Chondrocyte (in vitro differentiated cells): Measurements from ENCODE around the gene ERG. TPM values are rescaled to one million over a fixed set of nuclear protein-coding genes. Genes with fewer than 3 reads are reported as not detected.

Experiments
- DNase-seq: peaks from one replicate; pipeline ENCODE4 v3.0.0; 2021; ENCODE audit warnings: mixed read lengths, low spot score
- H3K27ac Mint-ChIP-seq: one replicate; pipeline ENCODE4 v1.8.0; 2021; ENCODE audit warnings: mild to moderate bottlenecking, moderate library complexity, mixed read lengths; ENCODE audit not compliant: unreplicated experiment
- H3K27me3 Mint-ChIP-seq: 2 replicates; pipeline ENCODE4 v1.8.0; 2021; ENCODE audit warnings: low read depth, mixed read lengths
- H3K36me3 Mint-ChIP-seq: 2 replicates; pipeline ENCODE4 v1.8.0; 2021; ENCODE audit warnings: low read depth, mixed read lengths
- H3K4me1 Mint-ChIP-seq: 2 replicates; pipeline ENCODE4 v1.8.0; 2021; ENCODE audit warnings: low read depth, mild to moderate bottlenecking, mixed read lengths
- H3K4me3 Mint-ChIP-seq: one replicate; pipeline ENCODE4 v1.8.0; 2021; ENCODE audit warnings: mild to moderate bottlenecking, moderate library complexity, mixed read lengths; ENCODE audit not compliant: unreplicated experiment
- H3K9me3 Mint-ChIP-seq: 2 replicates; pipeline ENCODE4 v1.8.0; 2021; ENCODE audit warnings: low read depth, mixed read lengths
- total RNA-seq: library from RNA; stranded (reverse); gene quantifications from 3 replicates; pipeline ENCODE4 v1.2.1, GENCODE V29; 2021
- TF ChIP-seq, protein P1 (sequence below): fragments of 200-600 bp; sonication (generic); IDR thresholded peaks from 2 replicates; pipeline ENCODE4 v1.5.0; 2021; ENCODE audit warnings: antibody characterized with exemption, mild to moderate bottlenecking, moderate library complexity

ERG gene
- total RNA-seq, 1 donor from 2014 or later = 33.4 TPM

DNA sequence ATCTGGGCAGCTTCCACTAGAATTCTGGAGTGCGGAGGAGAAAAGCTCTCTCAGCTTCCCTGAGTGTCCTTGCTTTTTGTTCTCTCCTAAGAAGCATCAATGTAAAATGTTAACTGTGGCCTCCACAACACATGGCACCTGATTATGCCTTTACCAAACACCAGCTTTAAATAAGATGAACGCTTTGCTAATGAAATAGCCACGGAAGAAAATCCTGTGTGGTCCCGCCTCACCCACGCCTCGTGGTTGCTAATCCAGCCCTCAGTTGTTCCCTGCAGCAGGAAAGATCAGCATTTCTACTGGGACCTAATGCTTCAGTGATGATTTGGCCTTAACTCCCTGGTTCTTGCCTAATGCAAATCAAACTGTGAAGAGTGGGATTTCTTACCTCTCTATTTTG lies 1.8 kb upstream of the ERG start:
- TF ChIP-seq, protein P1, sequence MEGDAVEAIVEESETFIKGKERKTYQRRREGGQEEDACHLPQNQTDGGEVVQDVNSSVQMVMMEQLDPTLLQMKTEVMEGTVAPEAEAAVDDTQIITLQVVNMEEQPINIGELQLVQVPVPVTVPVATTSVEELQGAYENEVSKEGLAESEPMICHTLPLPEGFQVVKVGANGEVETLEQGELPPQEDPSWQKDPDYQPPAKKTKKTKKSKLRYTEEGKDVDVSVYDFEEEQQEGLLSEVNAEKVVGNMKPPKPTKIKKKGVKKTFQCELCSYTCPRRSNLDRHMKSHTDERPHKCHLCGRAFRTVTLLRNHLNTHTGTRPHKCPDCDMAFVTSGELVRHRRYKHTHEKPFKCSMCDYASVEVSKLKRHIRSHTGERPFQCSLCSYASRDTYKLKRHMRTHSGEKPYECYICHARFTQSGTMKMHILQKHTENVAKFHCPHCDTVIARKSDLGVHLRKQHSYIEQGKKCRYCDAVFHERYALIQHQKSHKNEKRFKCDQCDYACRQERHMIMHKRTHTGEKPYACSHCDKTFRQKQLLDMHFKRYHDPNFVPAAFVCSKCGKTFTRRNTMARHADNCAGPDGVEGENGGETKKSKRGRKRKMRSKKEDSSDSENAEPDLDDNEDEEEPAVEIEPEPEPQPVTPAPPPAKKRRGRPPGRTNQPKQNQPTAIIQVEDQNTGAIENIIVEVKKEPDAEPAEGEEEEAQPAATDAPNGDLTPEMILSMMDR = no peak
- Mint-ChIP-seq H3K4me1 (peaks cover 76% of the 10 kb centered on the region), H3K27me3 (no peaks in the 10 kb centered on the region), H3K36me3 (peaks cover 4% of the 10 kb centered on the region), H3K9me3 (no peaks in the 10 kb centered on the region), H3K4me3 (no peak overlapping the region), H3K27ac (no peak overlapping the region)
- no peak for DNase-seq

DNA sequence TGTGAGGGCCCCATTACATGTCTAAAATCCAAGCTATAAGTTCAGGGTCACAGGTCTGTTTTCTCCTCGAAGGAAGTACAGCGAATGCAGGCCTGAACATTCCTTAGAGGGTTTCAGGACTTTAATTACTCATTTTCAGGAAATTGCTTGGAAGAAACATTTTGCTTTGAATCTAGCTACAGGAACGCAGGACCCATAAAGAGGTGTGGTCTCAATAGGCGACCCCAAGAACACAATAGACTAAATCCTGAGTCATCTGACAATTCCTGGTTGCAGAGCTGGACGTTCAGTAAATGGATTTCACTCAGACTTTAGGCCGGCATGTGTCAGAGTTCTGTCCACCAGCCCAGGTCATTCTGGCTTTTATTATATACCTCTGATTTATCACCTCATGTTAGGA lies 1.0 kb upstream of the ERG start:
- H3K9me3 Mint-ChIP-seq = no peaks in the 10 kb centered on the region
- H3K4me3 Mint-ChIP-seq = no peak overlapping the region
- H3K27me3 Mint-ChIP-seq = no peaks in the 10 kb centered on the region
- peaks cover 79% of the 10 kb centered on the region for H3K4me1 Mint-ChIP-seq
- TF ChIP-seq, protein P1 = no peak
- H3K27ac Mint-ChIP-seq = no peak overlapping the region
- no peak for DNase-seq
- H3K36me3 Mint-ChIP-seq = peaks cover 4% of the 10 kb centered on the region

DNA sequence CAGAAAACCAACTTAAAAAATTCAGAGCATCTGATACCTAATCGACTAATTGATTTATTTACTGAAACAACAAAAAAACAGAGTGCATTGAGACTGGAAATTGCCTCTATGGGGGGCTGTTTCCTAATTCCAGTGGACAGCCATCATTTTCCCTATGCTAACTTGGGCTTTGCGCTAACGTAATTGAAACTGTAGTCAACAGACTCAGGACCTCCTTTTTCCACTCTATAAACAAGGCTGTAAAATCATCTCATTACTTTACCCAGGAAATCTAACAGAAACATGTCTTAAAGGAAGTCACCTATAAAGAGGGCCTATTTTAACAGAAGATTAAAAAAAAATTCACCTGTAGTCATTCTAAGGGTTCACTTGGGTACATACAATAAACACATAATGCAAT lies 2.1 kb downstream of the ERG start:
- Mint-ChIP-seq H3K27ac (peak overlapping the region; percentile 18), H3K27me3 (no peaks in the 10 kb centered on the region), H3K4me1 (peaks cover 83% of the 10 kb centered on the region), H3K4me3 (no peak overlapping the region), H3K9me3 (no peaks in the 10 kb centered on the region), H3K36me3 (peaks cover under 1% of the 10 kb centered on the region)
- no peak for DNase-seq
- TF ChIP-seq, protein P1 = no peak

DNA sequence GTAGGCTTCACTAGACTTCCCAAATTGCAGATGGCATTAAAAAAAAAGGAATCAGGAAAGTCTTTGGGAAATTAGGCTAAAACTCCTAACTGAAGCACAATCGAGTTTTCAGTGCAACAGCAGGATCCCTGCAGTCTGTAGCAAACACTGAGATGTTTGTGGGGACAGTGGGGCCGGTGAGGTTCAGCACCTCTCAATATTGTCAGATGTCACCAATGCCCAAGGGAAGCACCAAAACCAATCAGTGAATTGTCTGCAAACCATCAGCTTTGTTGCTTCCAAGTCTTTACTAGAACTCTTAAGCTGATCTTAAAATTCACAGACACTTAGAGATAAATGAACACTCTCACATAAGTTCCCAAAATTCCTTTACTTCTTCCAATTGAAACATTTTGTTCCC lies 2.6 kb downstream of the ERG start:
- peaks cover 3% of the 10 kb centered on the region for H3K36me3 Mint-ChIP-seq
- H3K27ac Mint-ChIP-seq = peak overlapping the region; percentile 18
- no peaks in the 10 kb centered on the region for H3K27me3 Mint-ChIP-seq
- H3K4me3 Mint-ChIP-seq = no peak overlapping the region
- no peak for DNase-seq
- H3K9me3 Mint-ChIP-seq = no peaks in the 10 kb centered on the region
- TF ChIP-seq, protein P1 = no peak
- peaks cover 88% of the 10 kb centered on the region for H3K4me1 Mint-ChIP-seq

DNA sequence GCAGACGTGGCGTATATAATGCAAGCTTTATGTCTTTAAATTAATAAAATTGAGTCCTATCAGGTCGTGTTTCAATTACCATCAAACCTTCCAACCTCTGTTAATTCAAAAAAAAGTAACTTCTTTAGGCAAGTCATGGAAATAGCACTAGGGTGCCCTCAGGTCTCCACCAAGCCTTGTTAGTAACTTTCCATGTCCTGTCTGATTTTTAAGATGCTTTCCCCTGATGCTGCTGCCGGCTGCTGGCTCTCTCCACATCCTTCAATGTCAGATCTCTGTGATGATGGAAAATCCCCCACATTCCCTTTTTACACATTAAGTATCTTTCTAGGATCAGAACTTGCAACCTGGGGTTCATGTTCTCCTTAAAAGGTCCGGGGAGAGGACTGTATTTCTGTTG lies 3.0 kb downstream of the ERG start:
- H3K9me3 Mint-ChIP-seq = no peaks in the 10 kb centered on the region
- peaks cover 87% of the 10 kb centered on the region for H3K4me1 Mint-ChIP-seq
- H3K27me3 Mint-ChIP-seq = no peaks in the 10 kb centered on the region
- H3K27ac Mint-ChIP-seq = peak overlapping the region; percentile 13
- H3K4me3 Mint-ChIP-seq = no peak overlapping the region
- peaks cover 3% of the 10 kb centered on the region for H3K36me3 Mint-ChIP-seq
- no peak for DNase-seq
- TF ChIP-seq, protein P1 = no peak
